Measurements from ENCODE around the gene TRAF4. TPM values are rescaled to one million over a fixed set of nuclear protein-coding genes. Genes with fewer than 3 reads are reported as not detected.
A peak's percentile ranks its signal among the peaks of the same experiment; 100 is the strongest.

The TRAF4 gene
- polyA plus RNA-seq, 1 donor (not counting 4 experiments of a cell fraction or from before 2014, with no cell fraction given): 57.3 TPM

- H3K4me2 ChIP-seq (ENCODE audit: control insufficient read depth, extremely low read depth, insufficient read depth, low read depth, low read length): peak overlapping the region; percentile 91
- FAIRE-seq (no peak), DNase-seq (ENCODE audit: low read depth, low spot score) (peak; percentile 83)
- H2AFZ ChIP-seq (ENCODE audit: control insufficient read depth, low read length): peak overlapping the region; percentile 74
- TF ChIP-seq EZH2 (IDR thresholded peaks at IDR 0.05; ENCODE audit: low read length) (no peak), CTCF (optimal IDR thresholded peaks at IDR 0.05 in 1 of 3, IDR thresholded peaks at IDR 0.05 in 1 of 3, conservative IDR thresholded peaks at IDR 0.05 in 1 of 3; ENCODE audit: extremely low read depth in 1 of 3, insufficient read depth in 2 of 3, low read length in 3 of 3) (peak; percentile 95 to 99 (median 99))
- H4K20me1 ChIP-seq (ENCODE audit: control insufficient read depth, extremely low read depth, insufficient read depth, low read length): peaks cover 20% of the 10 kb centered on the region
- peaks cover 18 to 27% of the 10 kb centered on the region in 2 experiments for H3K36me3 ChIP-seq (ENCODE audit: control insufficient read depth in 2 of 2, extremely low read depth in 1 of 2, insufficient read depth in 2 of 2, low read length in 2 of 2)
- H3K27ac ChIP-seq (ENCODE audit: control insufficient read depth, insufficient read depth, low read length): peak overlapping the region; percentile 99
- H3K27me3 ChIP-seq (ENCODE audit: control insufficient read depth, extremely low read depth, insufficient read depth, low read length): no peaks in the 10 kb centered on the region
- H3K9ac ChIP-seq (ENCODE audit: control insufficient read depth, extremely low read depth, insufficient read depth, low read length): peak overlapping the region; percentile 98
- peaks cover 16% of the 10 kb centered on the region for H3K79me2 ChIP-seq (ENCODE audit: control insufficient read depth, insufficient read depth, low read length)
- H3K9me3 ChIP-seq (ENCODE audit: control insufficient read depth, low read depth, low read length): no peaks in the 10 kb centered on the region
- dilution Hi-C loops (cut with MboI; ENCODE audit: extremely low pct_ligation_motif_present, low sequenced_read_pairs): no loop called here
- no peaks in the 10 kb centered on the region for H3K9me1 ChIP-seq (ENCODE audit: control insufficient read depth, extremely low read depth, insufficient read depth, low read length)
- H3K4me1 ChIP-seq (ENCODE audit: control insufficient read depth, extremely low read depth, insufficient read depth, low read length): peaks cover 44% of the 10 kb centered on the region
- peak overlapping the region; percentile 61 to 87 (median 78) for H3K4me3 ChIP-seq (ENCODE audit: control insufficient read depth in 2 of 3, extremely low read depth in 1 of 3, insufficient read depth in 2 of 3, low read depth in 1 of 3, low read length in 3 of 3)
Measured at GRCh38 chr17:28726627-28727491, 17.0 kb upstream of the TRAF4 start.

- Histone ChIP-seq H3K27ac (ENCODE audit: control insufficient read depth, insufficient read depth, low read length) (peak within 1 kb of the TSS; percentile 99), H2AFZ (ENCODE audit: control insufficient read depth, low read length) (peak within 1 kb of the TSS; percentile 78), H3K9me3 (ENCODE audit: control insufficient read depth, low read depth, low read length) (no peaks in the 10 kb centered on the region), H3K4me3 (ENCODE audit: control insufficient read depth in 2 of 3, extremely low read depth in 1 of 3, insufficient read depth in 2 of 3, low read depth in 1 of 3, low read length in 3 of 3) (peak within 1 kb of the TSS; percentile 72 to 92 (median 77)), H3K27me3 (ENCODE audit: control insufficient read depth, extremely low read depth, insufficient read depth, low read length) (no peaks in the 10 kb centered on the region), H3K4me1 (ENCODE audit: control insufficient read depth, extremely low read depth, insufficient read depth, low read length) (peaks cover 31% of the 10 kb centered on the region), H3K9ac (ENCODE audit: control insufficient read depth, extremely low read depth, insufficient read depth, low read length) (peak within 1 kb of the TSS; percentile 98), H3K79me2 (ENCODE audit: control insufficient read depth, insufficient read depth, low read length) (peaks cover under 1% of the 10 kb centered on the region), H3K4me2 (ENCODE audit: control insufficient read depth, extremely low read depth, insufficient read depth, low read depth, low read length) (peak within 1 kb of the TSS; percentile 91), H3K36me3 (ENCODE audit: control insufficient read depth in 2 of 2, extremely low read depth in 1 of 2, insufficient read depth in 2 of 2, low read length in 2 of 2) (peaks cover 8 to 14% of the 10 kb centered on the region in 2 experiments), H4K20me1 (ENCODE audit: control insufficient read depth, extremely low read depth, insufficient read depth, low read length) (peaks cover 10% of the 10 kb centered on the region), H3K9me1 (ENCODE audit: control insufficient read depth, extremely low read depth, insufficient read depth, low read length) (no peaks in the 10 kb centered on the region)
- dilution Hi-C loops (cut with MboI; ENCODE audit: extremely low pct_ligation_motif_present, low sequenced_read_pairs): no loop called here
- DNase-seq (ENCODE audit: low read depth, low spot score) (peak; percentile 81), FAIRE-seq (peak; percentile 53)
- TF ChIP-seq EZH2 (IDR thresholded peaks at IDR 0.05; ENCODE audit: low read length) (no peak), CTCF (optimal IDR thresholded peaks at IDR 0.05 in 1 of 3, IDR thresholded peaks at IDR 0.05 in 1 of 3, conservative IDR thresholded peaks at IDR 0.05 in 1 of 3; ENCODE audit: extremely low read depth in 1 of 3, insufficient read depth in 2 of 3, low read length in 3 of 3) (no peak)
Measured at GRCh38 chr17:28728364-28729200, 15.2 kb upstream of the TRAF4 start, which contains the start of gene NEK8. Gene NEK8 (plus strand): TSS chr17:28728788. CDS start chr17:28728814, 26 bp downstream.
